ENCODE results near the gene WIPF2. TPM values are rescaled to one million over a fixed set of nuclear protein-coding genes. Genes with fewer than 3 reads are reported as not detected.
A peak's percentile ranks its signal among the peaks of the same experiment; 100 is the strongest.

WIPF2 gene
- total RNA-seq = 10 to 100 TPM in 3 of 4 donors, 1 to 10 TPM in 1; 9.8 to 13.8 (median 11.2) TPM

- H3K4me3 ChIP-seq = peak within 1 kb of the TSS; percentile 69 to 88 (median 81)
- H3K9me3 ChIP-seq = no peaks in the 10 kb centered on the region
- H3K4me1 ChIP-seq = peaks cover 9 to 40% (median 15%) of the 10 kb centered on the region in 3 donors
- intact Hi-C loops (cut with DNase I) = no loop called here
- no peaks in the 10 kb centered on the region for H3K36me3 ChIP-seq
- WGBS, 2 donors = 2 to 3% methylated on average over 19 to 20 of the region's 59 CpGs
- H3K27me3 ChIP-seq = no peaks in the 10 kb centered on the region
- TF ChIP-seq POLR2A (IDR thresholded peaks at IDR 0.05) (peak in 3 of 4 donors; percentile 23 to 79 (median 48)), CTCF (IDR thresholded peaks at IDR 0.05) (peak; percentile 66 to 95 (median 93))
- H3K27ac ChIP-seq = peak within 1 kb of the TSS; percentile 96 to 98 (median 96)
- DNase-seq = peak; percentile 80
These were observed at the start of gene WIPF2 for GRCh38 chr17:40218740-40219593. WIPF2 (plus strand) TSS chr17:40219304; CDS start chr17:40256460, 37,156 bp downstream.

- no peaks in the 10 kb centered on the region for H3K27me3 ChIP-seq
- H3K36me3 ChIP-seq = peaks cover 30 to 97% (median 50%) of the 10 kb centered on the region in 3 donors
- intact Hi-C loops (cut with DNase I) = no loop called here
- H3K27ac ChIP-seq = peak overlapping the region in 1 of 4 donors; percentile 5
- H3K4me1 ChIP-seq = peaks cover 0 to 17% (median 0%) of the 10 kb centered on the region in 3 donors
- H3K9me3 ChIP-seq = no peaks in the 10 kb centered on the region
- DNase-seq = no peak
- H3K4me3 ChIP-seq = no peak overlapping the region
- TF ChIP-seq POLR2A (IDR thresholded peaks at IDR 0.05) (no peak), CTCF (IDR thresholded peaks at IDR 0.05) (no peak)
- 82 to 95% methylated on average over 2 of the region's 2 CpGs for WGBS, 2 donors
These were observed 48.8 kb upstream of the WIPF2 start for GRCh38 chr17:40170325-40170724.

- no peak for DNase-seq
- Histone ChIP-seq H3K36me3 (peaks cover 30 to 83% (median 47%) of the 10 kb centered on the region in 3 donors), H3K27ac (no peak overlapping the region), H3K27me3 (no peaks in the 10 kb centered on the region), H3K9me3 (no peaks in the 10 kb centered on the region), H3K4me1 (peaks cover 0 to 31% (median 4%) of the 10 kb centered on the region in 3 donors), H3K4me3 (no peak overlapping the region)
- WGBS, 2 donors = 73 to 80% methylated on average over 1 of the region's 1 CpG
- no peak for TF ChIP-seq CTCF (IDR thresholded peaks at IDR 0.05)
- TF ChIP-seq POLR2A (IDR thresholded peaks at IDR 0.05) = no peak
- intact Hi-C loops (cut with DNase I) = no loop called here
These were observed 47.4 kb upstream of the WIPF2 start for GRCh38 chr17:40171750-40172149.

- WGBS, 2 donors = 93 to 94% methylated on average over 3 to 4 of the region's 4 CpGs
- no peak for DNase-seq
These were observed 45.9 kb upstream of the WIPF2 start for GRCh38 chr17:40173091-40173777.

More at GRCh38 chr17:40173091-40173777, 45.9 kb upstream of the WIPF2 start:
- Histone ChIP-seq H3K4me1 (peaks cover 4 to 41% (median 9%) of the 10 kb centered on the region in 3 donors), H3K4me3 (no peak overlapping the region), H3K27me3 (no peaks in the 10 kb centered on the region), H3K36me3 (peaks cover 21 to 68% (median 32%) of the 10 kb centered on the region in 3 donors), H3K9me3 (no peaks in the 10 kb centered on the region), H3K27ac (peak overlapping the region in 1 of 4 donors; percentile 25)
- intact Hi-C loops (cut with DNase I) = no loop called here
- TF ChIP-seq CTCF (IDR thresholded peaks at IDR 0.05) (no peak), POLR2A (IDR thresholded peaks at IDR 0.05) (no peak)

All from esophagus squamous epithelium (tissue), 5 donors.